CD4-positive, alpha-beta T cell (primary cell): Measurements from ENCODE around the gene PHF14. TPM values are rescaled to one million over a fixed set of nuclear protein-coding genes. Genes with fewer than 3 reads are reported as not detected.

Experiments
- ATAC-seq: fragments of 200-7000 bp; cut with Tn5 transposase; one replicate; pipeline ENCODE4 v1.10.0; 2022; ENCODE audit warnings: mild to moderate bottlenecking; ENCODE audit not compliant: poor library complexity
- CTCF ChIA-PET: fragments of 350-600 bp; sonication (Branson Sonifier 250); formaldehyde crosslinking; loops from one replicate; lab custom pipeline; 2021; ENCODE audit warnings: antibody characterized with exemption, inconsistent platforms; lab: Charles Lee
- POLR2A ChIA-PET: fragments of 350-600 bp; sonication (Branson Sonifier 250); formaldehyde crosslinking; loops from one replicate; lab custom pipeline; 2021; ENCODE audit warnings: antibody characterized with exemption, inconsistent platforms; lab: Charles Lee
- DNase-seq, 14 experiments: peaks; one replicate each; pipeline ENCODE4 v3.0.0-alpha.2; 2013 to 2020; ENCODE audit warnings: mixed read lengths in 2 of 14
- H3K27ac ChIP-seq, 2 donors: one replicate each; pipeline versions ENCODE4 v1.5.1 to v1.7.0; 2013; ENCODE audit warnings: low read length in 2 of 2, low read depth in 1 of 2, mild to moderate bottlenecking in 1 of 2
- H3K27me3 ChIP-seq, 2 experiments: 1 replicate in 1 of 2; 2 replicates in 1 of 2; pipeline versions ENCODE4 v1.6.1 to v1.7.0; 2013; ENCODE audit warnings: low read length in 2 of 2, control low read depth in 1 of 2, mild to moderate bottlenecking in 1 of 2, moderate library complexity in 1 of 2; ENCODE audit not compliant: insufficient read depth in 2 of 2, control insufficient read depth in 1 of 2
- H3K36me3 ChIP-seq: one replicate; pipeline ENCODE4 v1.6.1; 2013; ENCODE audit warnings: low read length, control low read depth; ENCODE audit not compliant: insufficient read depth
- H3K4me1 ChIP-seq: one replicate; pipeline ENCODE4 v1.6.1; 2013; ENCODE audit warnings: low read length, control low read depth; ENCODE audit not compliant: insufficient read depth
- H3K4me3 ChIP-seq: one replicate; pipeline ENCODE4 v1.5.1; 2013; ENCODE audit warnings: mild to moderate bottlenecking, low read length, moderate library complexity
- H3K9me3 ChIP-seq, 2 experiments: 1 replicate in 1 of 2; 2 replicates in 1 of 2; pipeline versions ENCODE4 v1.6.1 to v1.7.0; 2013; ENCODE audit warnings: low read length in 2 of 2, mild to moderate bottlenecking in 2 of 2, control low read depth in 1 of 2, moderate library complexity in 1 of 2; ENCODE audit not compliant: control insufficient read depth in 1 of 2, insufficient read depth in 1 of 2
- H3K27ac Mint-ChIP-seq: one replicate; pipeline ENCODE4 v1.8.0; 2020; ENCODE audit warnings: mixed read lengths
- H3K27me3 Mint-ChIP-seq: one replicate; pipeline ENCODE4 v1.8.0; 2021; ENCODE audit warnings: mixed read lengths
- H3K36me3 Mint-ChIP-seq: one replicate; pipeline ENCODE4 v1.8.0; 2021; ENCODE audit warnings: low read depth, mixed read lengths
- H3K4me1 Mint-ChIP-seq: one replicate; pipeline ENCODE4 v1.8.0; 2021; ENCODE audit warnings: low read depth, mixed read lengths
- H3K4me3 Mint-ChIP-seq: one replicate; pipeline ENCODE4 v1.8.0; 2020; ENCODE audit warnings: mild to moderate bottlenecking, mixed read lengths
- H3K9me3 Mint-ChIP-seq: one replicate; pipeline ENCODE4 v1.8.0; 2020; ENCODE audit warnings: mixed read lengths
- CTCF ChIP-seq: fragments of 200-600 bp; IDR thresholded peaks from one replicate; pipeline ENCODE4 v1.8.0; 2022; ENCODE audit warnings: antibody characterized with exemption, mild to moderate bottlenecking
- intact Hi-C, 2 experiments: fragments of 100-400 bp; cut with DNase I in 1 of 2; cut with micrococcal nuclease in 1 of 2; formaldehyde crosslinking; loops; one replicate each; pipeline versions ENCODE4 v1.15.1 to v1.9.0; 2023 to 2025; cut with DNase I, micrococcal nuclease
- total RNA-seq, 174 experiments: library from RNA in 2 of 174; stranded (reverse) in 2 of 174; gene quantifications; one replicate each; pipeline ENCODE4 v1.2.3 and lab custom pipeline; 2021 to 2026

Gene PHF14
- total RNA-seq, 2 experiments from 2014 or later, result 23.1 TPM

GRCh38 chr7:11185179-11185815 is 211.6 kb downstream of the PHF14 start:
- Histone ChIP-seq H3K27me3 (no peaks in the 10 kb centered on the region), H3K36me3 (no peaks in the 10 kb centered on the region), H3K9me3 (peaks cover 0 to 4% of the 10 kb centered on the region in 2 experiments), H3K4me3 (no peak overlapping the region), H3K4me1 (no peaks in the 10 kb centered on the region), H3K27ac (no peak overlapping the region)
- no peaks in the 10 kb centered on the region for H3K36me3 Mint-ChIP-seq
- POLR2A ChIA-PET, result no interaction called here
- no peaks in the 10 kb centered on the region for H3K9me3 Mint-ChIP-seq
- TF ChIP-seq CTCF, result no peak
- intact Hi-C loops, result no loop called here
- peaks cover 6% of the 10 kb centered on the region for H3K27me3 Mint-ChIP-seq
- H3K27ac Mint-ChIP-seq, result no peak overlapping the region
- CTCF ChIA-PET, result no interaction called here
- H3K4me1 Mint-ChIP-seq, result no peaks in the 10 kb centered on the region
- DNase-seq (no peak), ATAC-seq (no peak)
- no peak overlapping the region for H3K4me3 Mint-ChIP-seq

GRCh38 chr7:11188529-11189310 is 215.0 kb downstream of the PHF14 start:
- Histone ChIP-seq H3K36me3 (no peaks in the 10 kb centered on the region), H3K27ac (no peak overlapping the region), H3K9me3 (peaks cover 0 to 4% of the 10 kb centered on the region in 2 experiments), H3K27me3 (no peaks in the 10 kb centered on the region), H3K4me1 (no peaks in the 10 kb centered on the region), H3K4me3 (no peak overlapping the region)
- DNase-seq (no peak), ATAC-seq (no peak)
- no peaks in the 10 kb centered on the region for H3K36me3 Mint-ChIP-seq
- H3K27me3 Mint-ChIP-seq, result peaks cover 6% of the 10 kb centered on the region
- no peak for TF ChIP-seq CTCF
- H3K27ac Mint-ChIP-seq, result no peak overlapping the region
- intact Hi-C loops, result no loop called here
- CTCF ChIA-PET, result no interaction called here
- no peaks in the 10 kb centered on the region for H3K4me1 Mint-ChIP-seq
- no peak overlapping the region for H3K4me3 Mint-ChIP-seq
- POLR2A ChIA-PET, result no interaction called here
- H3K9me3 Mint-ChIP-seq, result no peaks in the 10 kb centered on the region

GRCh38 chr7:11191081-11191480 is 217.4 kb downstream of the PHF14 start:
- intact Hi-C loops, result no loop called here
- H3K36me3 ChIP-seq, result no peaks in the 10 kb centered on the region
- TF ChIP-seq CTCF, result no peak
- ChIA-PET CTCF (no interaction called here), POLR2A (no interaction called here)
- no peak overlapping the region for H3K4me3 Mint-ChIP-seq
- H3K27ac ChIP-seq, result no peak overlapping the region
- H3K27me3 ChIP-seq, result no peaks in the 10 kb centered on the region
- ATAC-seq (no peak), DNase-seq (no peak)
- no peaks in the 10 kb centered on the region for H3K9me3 Mint-ChIP-seq
- H3K27me3 Mint-ChIP-seq, result peaks cover 6% of the 10 kb centered on the region
- no peaks in the 10 kb centered on the region for H3K4me1 ChIP-seq
- no peaks in the 10 kb centered on the region for H3K36me3 Mint-ChIP-seq
- H3K4me1 Mint-ChIP-seq, result no peaks in the 10 kb centered on the region
- peaks cover 0 to under 1% of the 10 kb centered on the region in 2 experiments for H3K9me3 ChIP-seq
- H3K27ac Mint-ChIP-seq, result no peak overlapping the region
- H3K4me3 ChIP-seq, result no peak overlapping the region
